ENCODE measurements around the gene RNASE11. TPM values are rescaled to one million over a fixed set of nuclear protein-coding genes. Genes with fewer than 3 reads are reported as not detected.

RNASE11 gene
- total and polyA plus RNA-seq, 12 donors: 0.11 to 0.57 TPM; not detected in 10

DNA sequence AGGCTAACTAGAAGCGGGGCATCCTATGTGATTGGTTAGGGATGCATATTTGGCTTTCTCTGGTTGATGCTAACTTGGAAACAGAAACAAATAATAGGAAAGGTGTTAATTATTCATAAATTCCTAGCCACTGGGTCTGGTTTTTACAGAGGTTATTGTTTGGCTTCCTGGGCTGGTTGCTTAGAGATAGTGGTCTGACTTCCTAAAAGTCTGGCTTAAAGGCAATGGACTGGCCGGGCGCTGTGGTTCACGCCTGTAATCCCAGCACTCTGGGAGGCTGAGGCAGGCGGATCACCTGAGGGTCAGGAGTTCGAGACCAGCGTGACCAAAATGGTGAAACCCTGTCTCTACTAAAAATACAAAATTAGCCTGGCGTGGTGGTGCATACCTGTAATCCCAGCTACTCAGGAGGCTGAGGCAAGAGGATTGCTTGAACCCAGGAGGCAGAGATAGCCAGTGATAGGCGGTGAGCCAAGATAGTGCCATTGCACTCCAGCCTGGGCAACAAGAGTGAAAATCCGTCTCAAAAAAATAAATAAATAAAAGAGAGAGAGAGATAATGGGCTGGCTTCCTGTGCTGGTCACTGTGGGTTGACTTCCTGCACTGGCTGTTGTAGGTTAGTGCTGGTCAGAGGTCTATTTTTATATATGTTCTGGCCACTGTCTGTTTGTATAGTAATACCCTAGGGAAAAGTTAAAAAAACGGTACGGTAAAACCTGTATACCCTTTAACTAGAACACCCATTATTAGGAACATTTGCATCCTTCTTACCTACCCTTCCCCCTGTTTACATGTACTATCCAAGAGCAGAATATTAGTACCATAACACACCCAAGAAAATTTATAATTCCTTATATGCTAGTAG is 29.6 kb upstream of the RNASE11 start:
- Histone ChIP-seq H3K4me1 (replicated peaks in 1 of 2) (peaks cover 0 to 11% of the 10 kb centered on the region in 2 donors), H3K27me3 (no peaks in the 10 kb centered on the region), H3K4me3 (no peak overlapping the region), H3K9me3 (replicated peaks in 1 of 3) (no peaks in the 10 kb centered on the region), H3K27ac (no peak overlapping the region), H3K36me3 (replicated peaks in 1 of 2) (no peaks in the 10 kb centered on the region)
- TF ChIP-seq POLR2A (IDR thresholded peaks at IDR 0.05): no peak
- TF ChIP-seq, protein P1, sequence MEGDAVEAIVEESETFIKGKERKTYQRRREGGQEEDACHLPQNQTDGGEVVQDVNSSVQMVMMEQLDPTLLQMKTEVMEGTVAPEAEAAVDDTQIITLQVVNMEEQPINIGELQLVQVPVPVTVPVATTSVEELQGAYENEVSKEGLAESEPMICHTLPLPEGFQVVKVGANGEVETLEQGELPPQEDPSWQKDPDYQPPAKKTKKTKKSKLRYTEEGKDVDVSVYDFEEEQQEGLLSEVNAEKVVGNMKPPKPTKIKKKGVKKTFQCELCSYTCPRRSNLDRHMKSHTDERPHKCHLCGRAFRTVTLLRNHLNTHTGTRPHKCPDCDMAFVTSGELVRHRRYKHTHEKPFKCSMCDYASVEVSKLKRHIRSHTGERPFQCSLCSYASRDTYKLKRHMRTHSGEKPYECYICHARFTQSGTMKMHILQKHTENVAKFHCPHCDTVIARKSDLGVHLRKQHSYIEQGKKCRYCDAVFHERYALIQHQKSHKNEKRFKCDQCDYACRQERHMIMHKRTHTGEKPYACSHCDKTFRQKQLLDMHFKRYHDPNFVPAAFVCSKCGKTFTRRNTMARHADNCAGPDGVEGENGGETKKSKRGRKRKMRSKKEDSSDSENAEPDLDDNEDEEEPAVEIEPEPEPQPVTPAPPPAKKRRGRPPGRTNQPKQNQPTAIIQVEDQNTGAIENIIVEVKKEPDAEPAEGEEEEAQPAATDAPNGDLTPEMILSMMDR (IDR thresholded peaks at IDR 0.05): no peak
- WGBS, 4 donors: 50 to 81% (median 76%) methylated on average over 4 to 12 of the region's 12 CpGs
- intact Hi-C loops (cut with DNase I): no loop called here
- no peak for DNase-seq

DNA sequence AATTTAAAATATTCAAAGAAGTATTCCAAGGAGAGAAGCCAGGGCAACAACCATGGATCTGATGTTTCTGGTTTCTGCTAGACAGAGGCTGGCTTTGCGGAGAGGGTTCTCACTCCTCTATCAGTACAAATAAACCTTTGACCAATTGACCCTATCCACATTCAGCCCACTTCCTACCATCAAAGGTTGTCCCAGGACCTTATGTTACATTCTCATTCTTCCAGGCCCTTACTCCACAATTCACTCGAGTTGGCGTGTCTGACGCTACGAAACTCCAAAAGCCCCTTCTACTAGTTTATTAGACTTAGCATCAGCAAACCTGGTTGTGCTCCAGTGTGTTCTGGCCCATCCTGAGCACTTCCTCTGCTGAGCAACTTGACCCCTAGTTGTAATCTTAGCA is 28.2 kb upstream of the RNASE11 start:
- H3K36me3 ChIP-seq (replicated peaks in 1 of 2): no peaks in the 10 kb centered on the region
- WGBS, 4 donors: 78 to 86% (median 84%) methylated on average over 5 of the region's 5 CpGs
- no peak for DNase-seq
- no peak overlapping the region for H3K27ac ChIP-seq
- no peak for TF ChIP-seq POLR2A (IDR thresholded peaks at IDR 0.05)
- TF ChIP-seq, protein P1 (IDR thresholded peaks at IDR 0.05): no peak
- H3K9me3 ChIP-seq (replicated peaks in 1 of 3): no peaks in the 10 kb centered on the region
- no peaks in the 10 kb centered on the region for H3K27me3 ChIP-seq
- intact Hi-C loops (cut with DNase I): no loop called here
- peaks cover 0 to 11% of the 10 kb centered on the region in 2 donors for H3K4me1 ChIP-seq (replicated peaks in 1 of 2)
- no peak overlapping the region for H3K4me3 ChIP-seq

DNA sequence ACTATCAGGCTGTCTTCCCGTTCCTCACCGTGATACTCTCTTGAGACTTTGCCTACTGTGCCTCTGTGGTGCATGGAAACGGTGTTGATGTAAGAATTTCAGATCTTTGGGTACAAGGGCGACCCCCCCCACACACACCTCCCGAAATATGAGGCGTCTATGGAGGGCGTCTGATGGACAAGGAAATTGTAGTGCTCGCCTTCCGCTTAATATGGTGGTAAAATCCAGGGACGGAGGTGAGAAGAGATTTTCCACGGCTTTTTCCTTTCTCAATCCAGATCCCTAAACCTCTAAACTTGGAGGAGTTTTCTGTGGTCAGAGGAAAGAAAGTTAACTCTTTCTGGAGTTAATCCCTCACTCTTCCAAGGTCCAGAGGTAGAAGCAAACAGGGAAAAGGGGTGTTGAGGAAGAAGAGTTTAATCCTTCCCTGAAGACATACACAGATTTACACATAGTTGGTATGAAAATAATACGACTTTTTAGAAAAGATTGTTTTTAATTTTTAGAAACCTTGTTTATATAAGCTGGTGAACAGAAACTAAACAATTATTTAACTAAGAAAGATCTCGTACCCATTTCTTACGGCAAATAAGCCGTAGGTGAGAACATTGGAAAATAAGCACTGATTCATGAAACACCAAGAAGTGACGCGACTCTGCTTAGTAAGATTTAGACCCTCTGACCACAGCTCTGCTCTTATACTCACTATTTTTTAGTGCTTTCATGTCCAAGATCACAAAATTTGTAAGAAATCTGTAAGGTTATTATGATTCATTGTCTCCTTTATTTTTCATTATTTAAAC is 26.4 kb upstream of the RNASE11 start:
- Histone ChIP-seq H3K9me3 (replicated peaks in 1 of 3) (no peaks in the 10 kb centered on the region), H3K27me3 (no peaks in the 10 kb centered on the region), H3K4me3 (peak overlapping the region in 2 of 4 donors; percentile 17 to 65), H3K36me3 (replicated peaks in 1 of 2) (no peaks in the 10 kb centered on the region), H3K4me1 (replicated peaks in 1 of 2) (peaks cover 0 to 11% of the 10 kb centered on the region in 2 donors), H3K27ac (peak overlapping the region in 3 of 5 donors; percentile 53 to 84 (median 67))
- 7 to 19% (median 11%) methylated on average over 13 to 17 of the region's 17 CpGs for WGBS, 4 donors
- DNase-seq: peak in 3 of 7 donors; percentile 18 to 46 (median 37)
- TF ChIP-seq POLR2A (IDR thresholded peaks at IDR 0.05): no peak
- TF ChIP-seq, protein P1 (IDR thresholded peaks at IDR 0.05): no peak
- intact Hi-C loops (cut with DNase I): loop anchor here in 1 of 2 donors (5.0 kb wide), 1 partner anchor 68 kb away; the partner anchor contains the start of gene RNASE4
